22Rv1 (cell line): ENCODE measurements around the gene NAV2.

Experiments
- H3K27ac ChIP-seq: fragments of 450-650 bp; 2 replicates; pipeline ENCODE4 v1.5.1; 2017
- ZFX ChIP-seq: fragments of 450-650 bp; IDR thresholded peaks from 2 replicates; pipeline ENCODE4 v1.6.1; 2017; ENCODE audit warnings: antibody characterized with exemption, borderline replicate concordance
- TF ChIP-seq, protein P1 (sequence below): fragments of 450-650 bp; IDR thresholded peaks from 2 replicates; pipeline ENCODE4 v1.5.1; 2017; ENCODE audit warnings: mild to moderate bottlenecking

NAV2 gene

DNA sequence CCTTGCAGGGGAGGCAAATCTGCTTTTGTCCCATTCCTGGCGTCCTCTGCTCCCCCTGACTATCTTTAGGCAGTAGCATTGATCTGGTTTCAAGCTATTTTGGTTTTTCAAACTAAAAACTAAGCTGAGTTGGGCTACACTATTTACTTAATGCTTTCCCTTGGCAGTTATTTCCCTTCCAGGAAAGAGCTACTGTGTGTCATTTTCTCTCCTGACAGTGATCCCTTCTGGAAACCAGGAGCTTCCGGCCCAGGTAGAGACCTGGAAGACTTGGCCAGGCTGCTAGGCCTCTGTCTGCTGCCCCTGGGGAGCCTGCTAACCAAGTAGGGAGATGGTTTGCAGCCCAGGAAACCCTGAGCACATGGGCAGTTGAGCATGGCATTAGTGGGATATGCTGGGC is 35.0 kb downstream of the NAV2 start:
- no peak for TF ChIP-seq ZFX
- TF ChIP-seq, protein P1, sequence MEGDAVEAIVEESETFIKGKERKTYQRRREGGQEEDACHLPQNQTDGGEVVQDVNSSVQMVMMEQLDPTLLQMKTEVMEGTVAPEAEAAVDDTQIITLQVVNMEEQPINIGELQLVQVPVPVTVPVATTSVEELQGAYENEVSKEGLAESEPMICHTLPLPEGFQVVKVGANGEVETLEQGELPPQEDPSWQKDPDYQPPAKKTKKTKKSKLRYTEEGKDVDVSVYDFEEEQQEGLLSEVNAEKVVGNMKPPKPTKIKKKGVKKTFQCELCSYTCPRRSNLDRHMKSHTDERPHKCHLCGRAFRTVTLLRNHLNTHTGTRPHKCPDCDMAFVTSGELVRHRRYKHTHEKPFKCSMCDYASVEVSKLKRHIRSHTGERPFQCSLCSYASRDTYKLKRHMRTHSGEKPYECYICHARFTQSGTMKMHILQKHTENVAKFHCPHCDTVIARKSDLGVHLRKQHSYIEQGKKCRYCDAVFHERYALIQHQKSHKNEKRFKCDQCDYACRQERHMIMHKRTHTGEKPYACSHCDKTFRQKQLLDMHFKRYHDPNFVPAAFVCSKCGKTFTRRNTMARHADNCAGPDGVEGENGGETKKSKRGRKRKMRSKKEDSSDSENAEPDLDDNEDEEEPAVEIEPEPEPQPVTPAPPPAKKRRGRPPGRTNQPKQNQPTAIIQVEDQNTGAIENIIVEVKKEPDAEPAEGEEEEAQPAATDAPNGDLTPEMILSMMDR, result no peak

DNA sequence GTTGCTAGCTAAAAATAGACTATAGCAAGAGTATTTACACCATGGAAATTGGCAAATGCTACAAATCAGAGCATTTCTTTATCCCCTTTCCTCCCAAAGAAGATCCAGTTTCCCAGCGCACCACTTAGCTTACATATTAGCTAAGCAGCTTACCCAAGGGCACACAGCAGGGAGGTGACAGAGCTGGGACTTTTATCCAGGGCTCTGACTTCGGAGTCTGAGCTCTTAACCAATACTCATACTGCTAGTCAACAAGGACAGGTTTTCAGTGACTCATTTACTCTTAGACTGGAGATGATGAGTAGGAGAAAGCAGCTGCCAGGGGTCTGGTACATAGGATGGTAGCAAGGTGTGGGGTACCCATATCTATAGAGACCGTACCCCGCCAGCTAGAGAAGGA is 38.4 kb downstream of the NAV2 start:
- H3K27ac ChIP-seq, result no peak overlapping the region
- TF ChIP-seq, protein P1, result no peak
- no peak for TF ChIP-seq ZFX

More for the DNA sequence above, 35.0 kb downstream of the NAV2 start:
- H3K27ac ChIP-seq, result no peak overlapping the region

DNA sequence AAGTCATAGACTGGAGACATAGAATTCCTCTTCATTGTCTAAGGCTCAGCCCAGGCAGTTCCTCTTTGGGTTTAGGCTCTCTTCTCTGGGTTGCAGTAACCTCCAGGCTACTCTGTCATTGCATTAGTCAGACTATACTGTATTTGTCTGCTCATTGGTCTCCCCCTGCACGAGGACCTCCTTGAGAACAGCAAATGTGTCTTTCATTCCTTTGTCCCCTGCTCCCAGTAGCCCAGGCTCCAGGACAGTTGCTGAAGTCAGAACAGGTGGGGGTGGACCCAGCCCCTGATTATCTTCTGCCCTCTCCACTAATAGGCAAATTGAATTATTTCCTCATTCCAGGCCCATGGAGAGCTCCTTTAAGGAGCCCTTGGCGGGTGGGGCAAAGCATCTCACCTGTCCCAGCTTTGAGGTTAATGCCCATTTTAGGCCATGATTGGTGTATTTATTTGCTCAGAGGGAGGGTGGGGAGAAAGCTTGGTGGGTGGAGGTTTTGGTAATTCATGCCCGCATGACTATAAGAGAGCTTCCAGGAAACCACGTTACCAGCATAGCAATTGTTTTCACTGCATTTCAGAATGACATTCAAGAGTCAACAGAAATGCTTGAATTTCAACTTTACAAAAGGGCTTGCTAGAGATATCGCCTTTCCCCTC is 40.9 kb downstream of the NAV2 start:
- no peak for TF ChIP-seq ZFX
- TF ChIP-seq, protein P1, result no peak
- no peak overlapping the region for H3K27ac ChIP-seq

DNA sequence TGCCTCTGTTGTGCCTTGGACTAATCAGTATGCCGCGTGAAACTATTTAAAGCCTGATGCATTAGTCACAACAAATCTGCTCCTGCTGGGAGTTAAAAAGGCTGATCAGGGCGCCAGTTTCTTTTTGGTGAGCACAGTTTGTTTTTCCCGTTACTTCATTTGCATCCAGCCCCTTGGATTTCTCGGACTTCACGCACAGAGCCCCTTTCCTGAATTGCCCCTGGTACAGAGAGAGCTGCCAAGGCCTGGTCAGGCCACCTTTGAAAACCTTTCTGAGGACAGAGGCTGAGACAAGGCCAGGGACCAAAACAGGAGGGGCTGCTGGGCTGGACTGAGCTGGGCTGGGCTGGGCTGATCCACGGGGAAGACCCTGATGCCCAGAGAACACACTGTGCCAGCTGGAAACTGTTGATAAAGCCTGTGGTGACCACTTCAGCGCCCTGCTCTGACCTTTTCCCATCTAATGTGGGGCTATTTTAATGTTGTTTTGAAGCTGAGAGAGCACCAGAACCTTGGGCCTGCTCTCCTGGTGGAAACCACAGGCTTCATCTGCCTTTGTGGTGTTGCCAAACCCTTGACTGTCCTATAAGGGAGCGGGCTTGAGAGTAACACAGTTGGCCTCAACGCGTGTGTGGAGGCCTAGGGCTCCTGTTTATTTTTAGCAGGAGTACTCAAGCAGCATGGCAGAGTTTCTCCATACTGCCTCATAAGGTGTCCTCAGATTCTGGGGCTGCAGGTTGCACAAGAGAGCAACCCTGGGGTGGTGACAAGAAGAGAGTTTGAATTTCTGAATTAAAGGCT is 44.2 kb downstream of the NAV2 start:
- no peak for TF ChIP-seq ZFX
- TF ChIP-seq, protein P1, result no peak
- H3K27ac ChIP-seq, result no peak overlapping the region

DNA sequence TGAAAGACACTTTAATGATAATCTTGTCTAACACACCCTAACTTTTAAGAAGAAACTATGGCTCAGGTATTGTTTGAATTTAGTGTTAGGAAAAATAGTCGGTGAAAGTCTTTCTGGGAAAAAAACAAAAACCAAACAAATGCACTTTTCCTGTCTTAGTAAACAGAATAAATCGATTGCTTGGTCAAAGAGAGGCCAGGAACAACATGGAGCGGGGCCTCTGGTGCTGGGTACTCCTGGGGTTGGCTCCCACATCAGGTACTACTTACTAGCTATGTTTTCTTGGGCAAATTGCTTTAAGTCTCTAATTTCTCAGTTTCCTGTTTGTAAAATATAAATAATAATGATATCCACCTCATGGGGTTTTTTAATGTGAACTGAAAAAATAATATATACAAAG is 46.8 kb downstream of the NAV2 start:
- no peak overlapping the region for H3K27ac ChIP-seq
- TF ChIP-seq, protein P1, result no peak
- TF ChIP-seq ZFX, result no peak

DNA sequence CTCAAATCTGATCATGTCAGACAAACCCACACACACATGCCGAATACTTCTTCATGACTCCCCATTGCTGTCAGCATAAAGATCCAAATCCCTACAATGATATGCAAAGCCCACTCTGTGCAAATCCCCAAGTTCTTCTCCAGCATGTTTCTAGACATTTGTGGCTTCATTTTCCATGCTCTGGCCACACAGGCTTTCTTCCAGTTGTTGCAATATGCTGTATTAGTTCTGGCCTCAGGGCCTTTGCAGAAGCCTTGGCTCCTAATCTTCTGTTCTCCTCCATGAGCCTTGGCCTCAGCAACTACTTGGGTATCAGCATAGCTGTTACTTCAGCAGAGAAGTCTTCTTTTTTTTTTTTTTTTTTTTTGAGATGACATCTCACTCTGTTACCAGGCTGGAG is 49.6 kb downstream of the NAV2 start:
- TF ChIP-seq ZFX, result no peak
- TF ChIP-seq, protein P1, result no peak
- H3K27ac ChIP-seq, result no peak overlapping the region

DNA sequence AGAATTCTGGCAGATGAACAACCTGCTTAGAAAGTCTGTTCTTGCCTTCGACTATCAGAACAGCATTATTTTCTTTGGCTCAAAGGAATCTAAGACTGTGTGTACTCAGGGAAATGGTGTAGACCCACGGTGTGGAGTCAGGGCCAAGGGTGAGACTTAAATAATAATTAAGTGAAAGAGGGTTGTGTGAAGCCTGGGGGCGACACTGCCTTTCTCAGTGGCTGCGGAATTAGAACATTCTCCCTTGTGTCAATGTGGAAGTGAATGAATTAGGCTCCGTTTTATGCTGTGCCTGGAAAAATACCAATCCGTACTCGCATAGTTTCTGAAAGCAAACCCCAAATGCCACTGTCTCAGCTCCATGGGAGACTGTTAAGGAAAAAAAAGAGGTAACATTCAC is 50.7 kb downstream of the NAV2 start:
- TF ChIP-seq, protein P1, result no peak
- TF ChIP-seq ZFX, result no peak
- no peak overlapping the region for H3K27ac ChIP-seq
